Gastrocnemius medialis (tissue), 4 donors: ENCODE data around the gene NRN1L. TPM values are rescaled to one million over a fixed set of nuclear protein-coding genes. Genes with fewer than 3 reads are reported as not detected.

Experiments used
- ATAC-seq, 2 donors: fragments of 150-250 bp; one replicate each; pipeline ENCODE4 v1.9.1; 2016
- DNase-seq, 2 donors: peaks; one replicate each; pipeline ENCODE4 v3.0.0-alpha.2; 2019
- H3K27ac ChIP-seq, 4 donors: fragments of 200-600 bp; sonication (generic); 1 replicate in 1 of 4; 2 replicates in 3 of 4; pipeline ENCODE4 v1.5.1; 2016 to 2018; ENCODE audit warnings: mild to moderate bottlenecking in 2 of 4, moderate library complexity in 1 of 4
- H3K27me3 ChIP-seq, 3 donors: fragments of 200-600 bp; sonication (generic) in 2 of 3; 1 replicate in 1 of 3; 2 replicates in 2 of 3; pipeline versions ENCODE4 v1.5.1 to v1.6.0; 2016 to 2019; ENCODE audit warnings: mild to moderate bottlenecking in 1 of 3, moderate library complexity in 1 of 3
- H3K36me3 ChIP-seq, 2 donors: fragments of 200-600 bp; sonication (generic) in 1 of 2; one replicate each; pipeline ENCODE4 v1.5.1; 2017 to 2018
- H3K4me1 ChIP-seq, 2 donors: fragments of 200-600 bp; sonication (generic) in 1 of 2; one replicate each; pipeline ENCODE4 v1.5.1; 2016 to 2017; ENCODE audit warnings: mild to moderate bottlenecking in 2 of 2
- H3K4me3 ChIP-seq, 4 donors: fragments of 200-600 bp; sonication (generic) in 3 of 4; 1 replicate in 1 of 4; 2 replicates in 3 of 4; pipeline ENCODE4 v1.5.1; 2016 to 2019; ENCODE audit warnings: mild to moderate bottlenecking in 2 of 4
- H3K9me3 ChIP-seq, 3 donors: fragments of 200-600 bp; sonication (generic) in 2 of 3; 1 replicate in 1 of 3; 2 replicates in 2 of 3; pipeline ENCODE4 v1.5.1; 2016 to 2019
- POLR2A ChIP-seq, 2 donors: fragments of 450-650 bp; IDR thresholded peaks; one replicate each; pipeline ENCODE4 v1.6.1; 2017; ENCODE audit warnings: antibody characterized with exemption in 2 of 2, mild to moderate bottlenecking in 2 of 2, moderate library complexity in 2 of 2
- in situ Hi-C, 4 donors: fragments of 200-750 bp; cut with MboI; loops; one replicate each; pipeline versions ENCODE4 v1.15.0 to v1.8.0; 2017; ENCODE audit warnings: low sequenced_read_pairs in 4 of 4
- intact Hi-C: fragments of 100-400 bp; cut with DNase I; formaldehyde crosslinking; loops from one replicate; pipeline ENCODE4 v1.15.1; 2023; ENCODE audit warnings: low total_unique reads
- total RNA-seq, 4 donors: library from RNA; depleted of rRNA; stranded (reverse); fragments of >200 nt; gene quantifications; one replicate each; pipeline versions ENCODE4 v1.1.0 to v1.2.3, GENCODE V29; 2016
- TF ChIP-seq, protein P1 (sequence below), 5 experiments: fragments of 450-650 bp in 3 of 5; fragments of 200-600 bp in 2 of 5; sonication (generic) in 2 of 5; IDR thresholded peaks in 4 of 5; conservative IDR thresholded peaks in 1 of 5; 1 replicate in 4 of 5; 2 replicates in 1 of 5; pipeline ENCODE4 v1.5.1; 2016 to 2019; ENCODE audit warnings: antibody characterized with exemption in 5 of 5, mild to moderate bottlenecking in 3 of 5, moderate library complexity in 3 of 5

The NRN1L gene
- total RNA-seq, 4 donors from 2014 or later, result 0.87 to 2.8 (median 1.1) TPM; not detected in 1

DNA sequence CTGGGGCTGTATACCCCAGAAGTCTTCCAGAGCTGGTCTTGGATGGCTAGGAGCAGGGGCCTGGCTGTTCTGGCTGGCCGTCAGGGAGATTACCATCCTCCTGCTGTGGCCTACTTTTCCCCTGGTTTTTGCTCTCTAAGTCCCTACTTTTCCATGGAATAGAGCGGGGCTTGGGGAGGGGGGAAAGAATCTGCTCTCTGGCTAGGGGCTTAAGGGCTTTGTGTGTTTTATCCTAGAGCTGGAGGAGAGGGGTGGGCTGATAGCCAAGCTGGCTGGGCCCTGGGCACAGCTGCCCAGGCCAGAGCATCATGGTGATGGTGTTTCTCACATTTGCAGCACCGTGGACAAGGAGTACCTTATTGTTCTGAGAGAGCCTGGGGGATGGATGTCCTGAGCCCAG lies 3.6 kb downstream of the NRN1L start:
- intact Hi-C loops, result no loop called here
- Histone ChIP-seq H3K4me3 (no peak overlapping the region), H3K36me3 (peaks cover 0 to 8% of the 10 kb centered on the region in 2 donors), H3K27me3 (no peaks in the 10 kb centered on the region), H3K4me1 (peaks cover 24 to 26% of the 10 kb centered on the region in 2 donors), H3K27ac (no peak overlapping the region), H3K9me3 (no peaks in the 10 kb centered on the region)
- in situ Hi-C loops, result loop anchor here in 1 of 4 donors (10.0 kb wide), 1 partner anchor 46 kb away; the partner anchor contains the start of genes CTRL and PSMB10
- no peak for ATAC-seq
- no peak for DNase-seq
- no peak for TF ChIP-seq POLR2A (IDR thresholded peaks at IDR 0.05)
- TF ChIP-seq, protein P1, sequence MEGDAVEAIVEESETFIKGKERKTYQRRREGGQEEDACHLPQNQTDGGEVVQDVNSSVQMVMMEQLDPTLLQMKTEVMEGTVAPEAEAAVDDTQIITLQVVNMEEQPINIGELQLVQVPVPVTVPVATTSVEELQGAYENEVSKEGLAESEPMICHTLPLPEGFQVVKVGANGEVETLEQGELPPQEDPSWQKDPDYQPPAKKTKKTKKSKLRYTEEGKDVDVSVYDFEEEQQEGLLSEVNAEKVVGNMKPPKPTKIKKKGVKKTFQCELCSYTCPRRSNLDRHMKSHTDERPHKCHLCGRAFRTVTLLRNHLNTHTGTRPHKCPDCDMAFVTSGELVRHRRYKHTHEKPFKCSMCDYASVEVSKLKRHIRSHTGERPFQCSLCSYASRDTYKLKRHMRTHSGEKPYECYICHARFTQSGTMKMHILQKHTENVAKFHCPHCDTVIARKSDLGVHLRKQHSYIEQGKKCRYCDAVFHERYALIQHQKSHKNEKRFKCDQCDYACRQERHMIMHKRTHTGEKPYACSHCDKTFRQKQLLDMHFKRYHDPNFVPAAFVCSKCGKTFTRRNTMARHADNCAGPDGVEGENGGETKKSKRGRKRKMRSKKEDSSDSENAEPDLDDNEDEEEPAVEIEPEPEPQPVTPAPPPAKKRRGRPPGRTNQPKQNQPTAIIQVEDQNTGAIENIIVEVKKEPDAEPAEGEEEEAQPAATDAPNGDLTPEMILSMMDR (IDR thresholded peaks at IDR 0.05 in 4 of 5, conservative IDR thresholded peaks at IDR 0.05 in 1 of 5), result no peak

DNA sequence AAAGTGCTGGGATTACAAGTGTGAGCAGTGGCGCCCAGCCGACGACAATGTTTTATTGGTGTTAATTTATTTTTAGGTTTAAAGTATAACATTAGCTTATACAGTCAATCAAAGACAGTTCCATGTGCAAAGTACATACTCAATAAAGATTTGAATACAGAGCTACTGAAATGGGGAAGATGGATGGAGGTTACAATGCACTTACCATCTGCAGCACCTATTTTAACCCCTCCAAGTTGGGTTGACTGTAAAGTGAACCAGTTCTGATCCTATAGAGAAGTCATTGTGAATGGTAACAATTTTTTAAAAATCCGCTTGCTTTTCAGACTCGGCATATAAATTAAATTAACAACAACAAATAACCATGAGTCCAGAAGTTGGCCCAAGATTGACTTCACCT lies 7.7 kb downstream of the NRN1L start:
- DNase-seq, result no peak
- peak overlapping the region; percentile 71 to 94 (median 88) for H3K4me3 ChIP-seq
- no peaks in the 10 kb centered on the region for H3K27me3 ChIP-seq
- H3K9me3 ChIP-seq, result no peaks in the 10 kb centered on the region
- peak overlapping the region; percentile 90 to 100 (median 96) for H3K27ac ChIP-seq
- TF ChIP-seq POLR2A (IDR thresholded peaks at IDR 0.05), result no peak
- TF ChIP-seq, protein P1 (IDR thresholded peaks at IDR 0.05 in 4 of 5, conservative IDR thresholded peaks at IDR 0.05 in 1 of 5), result no peak
- peaks cover 39 to 42% of the 10 kb centered on the region in 2 donors for H3K4me1 ChIP-seq
- in situ Hi-C loops, result no loop called here
- intact Hi-C loops, result no loop called here
- H3K36me3 ChIP-seq, result no peaks in the 10 kb centered on the region
- no peak for ATAC-seq

DNA sequence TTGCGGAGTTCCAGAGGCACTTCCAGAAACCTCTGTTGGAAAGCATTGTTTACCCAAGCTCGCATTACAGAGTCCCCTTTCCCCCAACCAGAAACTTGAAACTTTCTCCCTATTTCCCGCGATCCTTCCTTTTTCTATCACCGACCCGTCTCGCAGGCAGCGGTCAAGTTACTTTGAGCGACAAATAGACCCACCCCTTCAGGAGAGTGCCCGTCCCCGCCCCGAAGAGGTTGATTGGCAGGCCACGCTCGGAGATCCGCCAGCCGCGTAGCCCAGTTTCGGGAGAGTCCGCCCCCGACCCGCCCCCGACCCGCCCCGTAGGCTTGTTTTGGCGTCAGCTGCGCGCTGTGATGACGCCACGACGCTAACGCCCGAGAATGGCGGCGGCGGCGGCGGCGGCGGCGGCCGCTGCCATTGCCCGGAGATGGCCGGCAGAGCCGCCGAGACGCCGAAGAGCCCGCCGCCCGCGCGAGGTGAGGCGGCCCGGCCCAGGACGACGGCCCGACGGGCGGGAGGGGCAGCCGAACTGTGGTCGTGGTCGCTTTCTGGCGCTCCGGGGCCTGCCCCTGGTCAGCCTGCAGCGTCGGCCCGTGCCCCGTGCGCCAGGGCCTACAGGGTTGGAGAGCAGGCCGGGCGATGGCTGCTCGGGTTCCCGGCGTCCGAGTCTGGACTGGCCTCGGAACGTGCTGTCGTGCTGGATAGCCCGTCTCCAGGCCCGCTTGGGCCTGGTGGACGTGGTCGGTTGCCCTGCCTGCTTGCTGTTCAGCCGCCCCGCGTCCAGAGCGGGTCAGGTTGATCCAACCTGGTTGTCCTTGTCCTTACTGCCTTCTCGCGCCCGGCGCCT lies 8.4 kb downstream of the NRN1L start, which contains the start of gene PSKH1:
TSS of gene PSKH1 (plus strand) at position 356 of the 844 bp plus-strand sequence. CDS start 15,496 bp downstream, outside the sequence.
- DNase-seq (peak; percentile 95 to 97), ATAC-seq (peak; percentile 93 to 95)
- intact Hi-C loops (loop anchor here (1.0 kb wide), 2 partner anchors 24 to 94 kb away; no protein-coding TSS in a partner anchor), in situ Hi-C loops (no loop called here)
- Histone ChIP-seq H3K9me3 (no peaks in the 10 kb centered on the region), H3K36me3 (no peaks in the 10 kb centered on the region), H3K27ac (peak within 1 kb of the TSS; percentile 90 to 100 (median 96)), H3K4me1 (peaks cover 44 to 50% of the 10 kb centered on the region in 2 donors), H3K27me3 (no peaks in the 10 kb centered on the region), H3K4me3 (peak within 1 kb of the TSS; percentile 87 to 99 (median 91))
- peak; percentile 98 for TF ChIP-seq POLR2A (IDR thresholded peaks at IDR 0.05)
- TF ChIP-seq, protein P1 (IDR thresholded peaks at IDR 0.05 in 4 of 5, conservative IDR thresholded peaks at IDR 0.05 in 1 of 5), result peak in 2 of 5 experiments; percentile 20 to 24

DNA sequence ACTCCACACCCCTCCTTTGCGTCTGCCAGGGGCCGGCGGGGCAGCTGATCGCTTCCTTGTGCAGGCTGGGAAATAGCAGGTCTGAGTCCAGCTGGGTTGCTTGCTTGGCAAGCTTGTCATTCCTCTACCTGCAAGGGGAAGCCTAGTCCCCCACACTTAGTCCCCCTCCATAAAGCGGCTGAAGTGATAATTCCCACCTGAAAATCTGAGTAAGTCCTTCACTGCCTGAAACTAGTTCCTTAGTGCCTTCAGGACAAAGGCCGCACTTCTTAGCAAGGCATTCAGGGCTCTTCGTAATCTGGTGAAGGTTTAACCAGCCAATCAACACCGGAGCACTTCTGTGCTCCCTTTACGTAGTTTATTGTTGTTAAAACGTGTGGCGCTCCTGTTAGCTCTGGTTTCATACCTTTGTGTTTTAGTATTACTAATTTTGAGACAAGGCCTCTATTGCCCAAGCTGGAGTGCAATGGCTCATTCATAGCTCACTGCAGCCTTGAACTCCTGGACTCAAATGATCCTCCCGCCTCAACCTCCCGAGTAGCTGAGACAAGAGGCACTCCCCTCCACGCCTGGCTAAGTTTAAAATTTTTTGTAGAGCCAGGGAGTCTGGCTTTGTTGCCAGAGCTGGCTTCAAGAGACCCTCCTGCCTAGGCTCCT lies 9.2 kb downstream of the NRN1L start:
- no peak for TF ChIP-seq POLR2A (IDR thresholded peaks at IDR 0.05)
- TF ChIP-seq, protein P1 (IDR thresholded peaks at IDR 0.05 in 4 of 5, conservative IDR thresholded peaks at IDR 0.05 in 1 of 5), result no peak
- peaks cover 44 to 57% of the 10 kb centered on the region in 2 donors for H3K4me1 ChIP-seq
- intact Hi-C loops, result loop anchor here (1.0 kb wide), 2 partner anchors 23 to 93 kb away; no protein-coding TSS in a partner anchor

More for the DNA sequence above, 9.2 kb downstream of the NRN1L start:
- no peaks in the 10 kb centered on the region for H3K36me3 ChIP-seq
- peak in 1 of 2 donors; percentile 72 for DNase-seq
- ATAC-seq, result peak in 1 of 2 donors; percentile 5
- H3K27me3 ChIP-seq, result no peaks in the 10 kb centered on the region
- H3K4me3 ChIP-seq, result peak overlapping the region; percentile 87 to 99 (median 91)
- H3K9me3 ChIP-seq, result no peaks in the 10 kb centered on the region
- in situ Hi-C loops, result no loop called here
- peak overlapping the region; percentile 90 to 100 (median 96) for H3K27ac ChIP-seq
